ENCODE measurements around the gene RTL10.
A peak's percentile ranks its signal among the peaks of the same experiment; 100 is the strongest.

Gene RTL10

DNA sequence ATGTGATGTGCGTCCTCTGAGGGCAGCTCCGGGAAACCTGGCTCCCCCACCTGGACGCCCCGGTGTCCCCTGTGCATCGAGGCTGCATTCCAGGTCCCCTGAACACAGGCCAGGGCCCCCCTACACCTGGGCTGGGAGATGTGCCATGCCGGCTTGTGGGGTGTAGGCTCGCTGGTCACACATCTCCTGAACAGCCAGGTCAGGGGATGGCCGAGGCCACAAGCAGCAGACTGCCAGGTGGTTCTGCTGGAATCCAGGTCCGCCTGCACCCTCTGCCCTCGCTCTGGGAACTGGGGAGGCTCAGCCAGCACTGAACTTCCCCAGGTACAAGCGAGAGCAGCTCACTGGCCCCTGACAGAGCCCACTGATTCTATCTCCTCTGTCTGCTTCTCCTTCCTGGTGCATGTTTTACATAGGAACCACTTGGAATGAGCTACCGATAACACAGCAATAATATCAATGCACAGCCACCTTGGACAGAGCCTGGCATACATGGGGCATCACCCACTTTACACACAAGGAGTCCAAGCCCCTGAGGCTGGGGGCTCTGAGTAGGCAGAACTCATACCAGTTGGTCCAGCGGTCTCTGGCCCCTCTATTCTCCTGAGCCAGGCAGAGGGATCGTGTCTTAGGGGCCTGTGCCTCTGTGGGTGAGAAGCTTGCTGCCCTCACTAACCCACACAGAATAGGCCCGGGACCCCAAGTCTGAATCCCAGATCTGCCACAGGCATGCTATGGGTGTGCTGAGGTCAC is 47.3 kb downstream of the RTL10 start:
- DNase-seq: peak; percentile 1

DNA sequence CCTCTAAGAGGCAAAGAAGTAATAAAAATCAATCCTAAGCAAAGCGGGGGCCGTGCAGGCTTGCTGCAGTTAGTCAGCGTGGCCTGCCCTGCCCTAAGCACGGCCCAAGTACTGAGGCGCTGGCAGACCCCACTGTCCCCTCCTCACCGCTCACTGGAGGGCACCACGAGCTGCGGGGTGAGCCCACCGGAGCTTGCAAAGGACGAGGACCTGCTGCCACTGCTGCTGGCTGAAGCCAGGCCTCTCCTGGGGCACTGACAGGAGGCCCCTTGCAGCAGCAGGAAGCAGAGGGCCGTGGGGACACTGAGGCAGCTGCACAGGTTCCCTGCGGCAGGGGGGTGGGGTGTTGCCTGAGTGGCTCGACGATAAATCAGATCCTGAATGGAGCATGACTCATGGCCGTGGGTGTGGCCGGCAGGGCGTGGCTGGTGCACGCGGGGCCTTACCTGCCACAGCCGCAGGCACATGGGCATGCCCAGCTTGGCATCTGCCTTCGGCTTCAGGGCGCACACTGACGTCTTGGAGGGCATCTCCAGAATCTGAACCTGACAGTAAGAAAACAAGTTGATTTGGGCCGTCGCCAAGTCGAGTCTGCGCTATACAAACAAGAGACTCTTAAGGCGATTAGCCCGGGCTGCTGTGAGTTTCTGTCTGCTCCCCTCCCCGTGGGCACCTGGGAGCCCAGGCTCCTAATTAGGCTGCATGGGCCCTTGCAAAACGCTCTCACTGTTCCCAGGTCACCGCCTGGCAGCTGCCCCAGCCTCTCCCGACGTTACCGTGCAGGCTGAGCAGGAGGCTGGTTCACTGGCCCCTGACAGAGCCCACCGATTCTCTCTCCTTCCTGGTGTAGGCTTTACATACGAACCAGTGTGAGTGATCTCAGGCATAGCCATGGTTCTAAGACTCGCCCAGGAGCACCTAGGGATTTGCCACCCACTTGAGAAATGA is 48.2 kb downstream of the RTL10 start:
- peak; percentile 2 for DNase-seq

DNA sequence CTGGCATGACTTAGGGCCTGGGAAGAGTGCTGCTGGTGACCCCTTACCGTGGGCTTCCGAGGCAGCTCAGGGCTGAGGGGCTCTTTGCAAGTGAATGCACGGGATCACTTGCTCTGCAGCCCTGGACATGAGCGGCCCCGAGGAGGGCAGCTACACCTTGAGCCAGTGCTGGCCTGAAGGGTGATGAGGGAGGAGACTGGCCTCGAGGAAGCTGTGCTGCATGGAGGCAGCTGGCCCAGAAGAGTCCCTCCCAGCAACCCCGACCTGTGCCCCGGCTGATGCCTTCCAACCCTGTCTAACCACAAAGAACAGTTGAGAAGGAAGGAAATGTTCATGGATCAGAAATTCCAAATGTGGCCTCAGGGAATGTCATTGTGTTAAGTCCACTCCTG is 48.9 kb downstream of the RTL10 start:
- peak; percentile 1 for DNase-seq
